COLO668 (cell line): ENCODE measurements around the gene POM121.
"Not testable (repeated sequence)": the region's sequence is repeated elsewhere in the genome, so short reads cannot be mapped to it uniquely, and the experiment has no call there.

ENCODE experiments used
- DNase-seq: peaks from one replicate; lab custom pipeline; 2025; ENCODE audit not compliant: unreplicated experiment; lab: John Stamatoyannopoulos, UW

The POM121 gene

DNA sequence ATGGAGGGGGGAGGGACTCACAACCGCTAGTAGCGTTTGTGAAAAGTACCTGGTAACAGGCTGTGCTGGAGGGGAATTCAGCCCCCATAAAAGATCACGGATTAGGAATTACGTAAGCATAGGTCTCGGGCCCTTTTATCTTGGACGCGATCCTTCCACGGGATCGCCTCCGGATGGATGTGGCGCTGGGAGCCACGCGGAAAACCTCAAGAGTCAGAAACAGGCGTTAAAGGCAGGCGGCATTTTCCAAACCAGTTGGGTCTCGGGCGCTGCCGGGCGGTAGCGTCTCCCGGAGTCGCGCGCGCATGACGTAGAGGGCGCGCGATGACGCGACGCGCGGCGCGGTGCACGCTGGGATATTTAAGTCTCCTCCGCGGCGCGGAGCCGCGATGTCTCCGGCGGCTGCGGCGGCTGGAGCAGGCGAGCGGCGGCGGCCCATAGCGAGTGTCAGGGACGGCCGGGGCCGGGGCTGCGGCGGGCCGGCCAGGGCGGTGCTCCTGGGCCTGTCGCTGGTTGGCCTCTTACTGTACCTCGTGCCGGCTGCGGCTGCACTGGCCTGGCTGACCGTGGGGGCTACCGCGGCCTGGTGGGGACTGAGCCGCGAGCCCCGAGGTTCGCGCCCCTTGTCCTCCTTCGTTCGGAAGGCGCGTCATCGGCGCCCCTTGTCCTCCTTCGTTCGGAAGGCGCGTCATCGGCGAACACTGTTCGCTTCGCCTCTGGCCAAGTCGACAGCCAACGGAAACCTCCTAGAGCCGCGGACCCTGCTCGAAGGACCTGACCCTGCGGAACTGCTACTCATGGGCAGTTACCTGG is at the start of gene POM121:
Gene POM121 (plus strand): TSS at position 363 of the 813 bp plus-strand sequence. CDS start 27 bp downstream, at position 390.
- peak; percentile 88 for DNase-seq

DNA sequence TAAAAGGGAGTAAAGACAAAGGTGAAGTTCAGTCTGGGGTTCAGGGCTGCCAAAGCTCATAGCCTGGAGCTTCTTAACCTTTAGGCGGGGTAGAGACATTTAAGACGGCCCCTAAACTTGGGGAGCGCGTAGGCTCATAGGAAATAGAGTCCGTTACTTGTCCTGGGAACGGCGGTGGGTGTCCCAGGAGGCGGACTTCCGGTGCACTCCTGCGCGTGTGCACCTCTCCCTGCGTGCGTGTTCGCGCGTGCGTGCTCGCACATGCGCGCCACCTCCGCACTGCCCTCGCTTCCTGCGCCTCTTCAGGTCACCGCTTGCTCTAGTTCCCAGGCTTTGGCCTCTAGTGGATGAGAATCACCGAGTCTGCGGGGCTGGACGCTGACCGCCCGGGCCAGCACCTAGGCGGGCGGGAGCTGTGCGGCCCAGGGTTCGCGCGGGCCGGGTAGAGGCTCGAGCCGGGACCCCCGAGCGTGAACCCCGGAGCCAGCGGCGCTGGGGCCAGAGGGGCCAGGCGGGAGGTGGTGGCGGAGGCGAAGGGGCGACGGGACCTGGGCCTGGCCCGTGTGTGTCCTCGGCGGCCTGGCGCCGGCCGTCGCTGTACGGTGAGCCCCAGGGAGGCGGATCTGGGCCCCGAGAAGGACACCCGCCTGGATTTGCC is 45.7 kb upstream of the POM121 start:
- peak; percentile 72 for DNase-seq

GRCh38 chr7:72879737-72880215 is 45.1 kb upstream of the POM121 start:
- DNase-seq: peak; percentile 40

GRCh38 chr7:72891750-72892149 is 33.1 kb upstream of the POM121 start:
- DNase-seq: not testable (repeated sequence)

DNA sequence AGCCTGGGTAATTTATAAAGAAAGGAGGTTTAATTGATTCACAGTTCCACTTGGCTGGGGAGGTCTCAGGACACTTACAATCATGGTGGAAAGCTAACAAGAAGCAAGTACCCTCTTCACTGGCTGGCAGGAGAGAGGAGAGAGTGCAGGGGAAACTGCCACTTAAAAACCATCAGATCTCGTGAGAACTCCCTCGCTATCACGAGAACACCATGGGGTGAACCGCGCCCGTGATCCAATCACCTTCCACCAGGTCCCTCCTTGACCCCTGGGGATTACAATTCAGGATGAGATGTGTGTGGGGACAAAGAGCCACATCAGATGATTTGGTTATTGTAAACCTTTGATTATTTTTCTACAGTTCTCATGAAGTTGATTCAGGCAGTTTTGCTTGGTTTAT is 20.2 kb upstream of the POM121 start:
- not testable (repeated sequence) for DNase-seq

GRCh38 chr7:72908422-72908821 is 16.5 kb upstream of the POM121 start:
- DNase-seq: not testable (repeated sequence)

DNA sequence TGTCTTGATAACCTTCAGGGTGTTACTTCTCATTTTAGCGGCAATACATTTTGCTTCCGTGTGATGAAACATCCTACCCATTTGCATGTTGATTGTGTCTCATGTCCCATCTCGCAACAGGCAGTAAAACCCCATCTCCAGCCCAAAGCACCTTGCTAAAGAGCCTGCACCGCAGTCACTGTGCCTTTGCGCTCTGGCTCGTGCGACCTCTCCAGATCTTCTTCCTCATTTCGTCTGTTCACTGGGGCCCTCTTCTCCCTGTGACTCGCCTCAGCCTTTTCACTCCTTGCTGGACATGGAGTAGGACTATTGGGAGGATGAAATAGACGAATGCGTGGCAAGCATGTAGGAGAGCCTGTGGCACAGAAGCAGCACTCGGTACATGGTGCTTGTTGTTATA is 13.5 kb upstream of the POM121 start:
- not testable (repeated sequence) for DNase-seq

GRCh38 chr7:72913750-72914149 is 11.1 kb upstream of the POM121 start:
- not testable (repeated sequence) for DNase-seq

GRCh38 chr7:72914756-72915525 is 10.0 kb upstream of the POM121 start:
- DNase-seq: peak; percentile 51

DNA sequence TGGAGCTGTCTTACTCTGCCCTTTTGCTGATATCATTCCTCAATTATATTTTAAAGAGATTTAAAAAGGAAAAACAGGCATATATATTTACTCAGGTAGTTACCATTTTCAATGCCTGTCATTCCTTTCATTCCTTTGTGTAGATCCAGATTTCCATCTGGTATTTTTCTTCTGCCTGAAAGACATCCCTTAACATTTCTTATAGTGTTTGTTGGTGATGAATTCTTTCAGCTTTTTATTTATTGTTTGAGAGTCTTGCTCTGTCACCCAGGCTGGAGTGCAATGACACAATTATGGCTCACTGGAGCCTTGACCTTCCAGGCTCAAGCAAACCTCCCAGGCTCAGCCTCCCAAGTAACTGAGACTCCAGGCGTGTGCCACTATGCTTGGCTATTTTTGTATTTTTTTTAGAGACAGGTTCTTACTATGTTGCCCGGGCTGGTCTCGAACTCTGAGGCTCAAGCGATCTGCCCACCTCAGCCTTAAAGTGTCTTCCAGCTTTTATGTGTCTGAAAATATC is 5.6 kb upstream of the POM121 start:
- no peak for DNase-seq

- no peak for DNase-seq
These were observed 536 bp upstream of the POM121 start for GRCh38 chr7:72924386-72924732.

GRCh38 chr7:72925546-72926120 is 738 bp downstream of the POM121 start:
- no peak for DNase-seq

- not testable (repeated sequence) for DNase-seq
These were observed 2.9 kb downstream of the POM121 start for GRCh38 chr7:72927791-72928190.

- DNase-seq: not testable (repeated sequence)
These were observed 3.3 kb downstream of the POM121 start for GRCh38 chr7:72928216-72928615.

- not testable (repeated sequence) for DNase-seq
These were observed 17.3 kb downstream of the POM121 start for GRCh38 chr7:72942022-72942705.

DNA sequence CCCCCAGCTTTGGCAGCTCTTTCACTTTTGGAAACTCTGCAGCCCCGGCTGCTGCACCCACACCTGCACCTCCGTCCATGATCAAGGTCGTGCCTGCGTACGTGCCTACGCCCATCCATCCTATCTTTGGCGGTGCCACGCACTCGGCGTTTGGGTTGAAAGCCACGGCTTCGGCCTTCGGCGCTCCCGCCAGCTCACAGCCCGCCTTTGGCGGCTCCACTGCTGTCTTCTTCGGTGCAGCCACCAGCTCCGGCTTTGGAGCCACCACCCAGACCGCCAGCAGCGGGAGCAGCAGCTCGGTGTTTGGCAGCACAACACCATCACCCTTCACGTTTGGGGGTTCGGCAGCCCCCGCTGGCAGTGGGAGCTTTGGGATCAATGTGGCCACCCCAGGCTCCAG is 18.1 kb downstream of the POM121 start:
- DNase-seq: not testable (repeated sequence)

GRCh38 chr7:72944937-72945336 is 20.0 kb downstream of the POM121 start:
- DNase-seq: not testable (repeated sequence)

GRCh38 chr7:72945597-72945996 is 20.7 kb downstream of the POM121 start:
- DNase-seq: not testable (repeated sequence)

- DNase-seq: peak; percentile 1
These were observed 21.3 kb downstream of the POM121 start for GRCh38 chr7:72946130-72946745.

DNA sequence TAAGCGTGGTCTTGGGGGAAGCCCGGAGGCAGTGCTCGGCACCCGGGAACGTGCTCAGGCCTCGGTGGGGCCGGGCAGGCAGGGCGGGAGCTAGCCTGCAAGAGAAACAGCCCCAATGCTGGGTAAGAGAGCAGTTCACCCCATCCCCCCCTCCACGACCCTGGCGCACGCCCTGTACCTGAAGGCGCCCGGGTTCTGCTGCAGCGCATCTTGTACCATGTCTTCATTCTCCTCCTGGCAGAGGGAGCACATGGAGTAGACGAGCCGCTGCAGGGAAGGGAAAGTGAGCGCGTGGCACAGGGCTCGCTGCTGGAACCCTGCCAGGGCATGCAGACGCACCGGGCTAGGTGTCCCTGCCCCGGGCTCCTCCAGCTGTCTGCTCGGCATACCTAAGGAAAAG is 23.8 kb downstream of the POM121 start:
- not testable (repeated sequence) for DNase-seq
